ENCODE data around the gene MVB12B. TPM values are rescaled to one million over a fixed set of nuclear protein-coding genes. Genes with fewer than 3 reads are reported as not detected.

MVB12B gene
- total and polyA plus RNA-seq, 10 donors, result 2.8 to 52.4 (median 34.8) TPM

DNA sequence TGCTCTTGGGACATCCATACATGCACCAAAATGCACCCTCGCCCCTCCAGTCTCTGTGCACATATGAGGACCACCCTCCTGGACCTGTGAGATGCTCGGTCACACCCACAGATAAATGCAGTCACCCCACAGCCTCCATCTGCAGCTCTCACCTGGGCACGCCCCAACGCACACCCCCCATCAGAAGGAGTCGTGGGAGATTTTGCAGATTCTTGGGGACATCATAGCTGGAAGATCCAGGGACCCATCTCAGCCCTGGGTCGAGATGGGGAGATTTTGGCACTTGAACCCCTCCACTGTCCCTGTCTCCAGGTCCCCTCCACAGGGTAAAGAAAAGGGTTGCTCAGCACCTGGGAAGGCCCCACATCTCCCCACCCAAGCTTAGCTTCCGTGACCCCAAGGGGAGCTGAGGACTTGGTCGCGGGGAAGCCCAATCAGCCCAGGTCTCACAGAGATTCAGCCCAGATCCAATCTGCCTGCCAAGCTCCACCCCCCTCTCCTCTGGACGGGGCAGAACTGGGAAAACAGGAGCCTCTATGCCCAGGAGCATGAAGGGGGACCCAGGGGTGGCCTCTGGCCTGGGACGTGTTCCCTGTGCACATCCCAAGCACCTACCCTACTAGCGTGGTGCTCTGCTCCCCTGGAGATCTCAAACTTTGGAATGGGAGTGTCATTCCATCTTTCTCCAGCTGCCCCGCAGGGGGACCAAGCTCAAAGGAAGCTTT is 197.9 kb downstream of the MVB12B start:
- 77 to 91% (median 83%) methylated on average over 11 to 13 of the region's 13 CpGs for WGBS, 5 donors
- Histone ChIP-seq H3K9me3 (no peaks in the 10 kb centered on the region), H3K36me3 (no peaks in the 10 kb centered on the region), H3K4me3 (peak overlapping the region in 1 of 8 donors; percentile 61), H3K4me1 (peaks cover 0 to 63% (median 21%) of the 10 kb centered on the region in 6 donors), H3K27me3 (replicated peaks in 1 of 7) (peaks cover 0 to 57% (median 5%) of the 10 kb centered on the region in 7 donors), H3K27ac (peak overlapping the region in 4 of 8 donors; percentile 44 to 79 (median 68))
- TF ChIP-seq CTCF (IDR thresholded peaks at IDR 0.05 in 8 of 11, conservative IDR thresholded peaks at IDR 0.05 in 3 of 11), result no peak
- no peak for TF ChIP-seq POLR2A (IDR thresholded peaks at IDR 0.05)
- TF ChIP-seq POLR2AphosphoS5 (IDR thresholded peaks at IDR 0.05), result no peak
- intact Hi-C loops (cut with DNase I; ENCODE audit: low total_unique reads), result no loop called here
- DNase-seq, result peak; percentile 67

- intact Hi-C loops (cut with DNase I; ENCODE audit: low total_unique reads), result no loop called here
- DNase-seq, result peak; percentile 66
- Histone ChIP-seq H3K4me1 (peaks cover 0 to 62% (median 22%) of the 10 kb centered on the region in 6 donors), H3K9me3 (no peaks in the 10 kb centered on the region), H3K4me3 (no peak overlapping the region), H3K36me3 (no peaks in the 10 kb centered on the region), H3K27ac (peak overlapping the region in 1 of 8 donors; percentile 73), H3K27me3 (replicated peaks in 1 of 7) (peaks cover 0 to 42% (median 0%) of the 10 kb centered on the region in 7 donors)
- TF ChIP-seq POLR2A (IDR thresholded peaks at IDR 0.05) (no peak), POLR2AphosphoS5 (IDR thresholded peaks at IDR 0.05) (no peak), CTCF (IDR thresholded peaks at IDR 0.05 in 8 of 11, conservative IDR thresholded peaks at IDR 0.05 in 3 of 11) (no peak)
- WGBS, 5 donors, result 72 to 84% (median 75%) methylated on average over 15 to 19 of the region's 19 CpGs
Observed at GRCh38 chr9:126526218-126527108, 199.8 kb downstream of the MVB12B start.

- no peaks in the 10 kb centered on the region for H3K9me3 ChIP-seq
- H3K36me3 ChIP-seq, result no peaks in the 10 kb centered on the region
- H3K27ac ChIP-seq, result no peak overlapping the region
- peak; percentile 41 for DNase-seq
- H3K4me1 ChIP-seq, result peaks cover 0 to 70% (median 30%) of the 10 kb centered on the region in 6 donors
- H3K4me3 ChIP-seq, result no peak overlapping the region
- intact Hi-C loops (cut with DNase I; ENCODE audit: low total_unique reads), result no loop called here
- 88 to 94% (median 89%) methylated on average over 19 to 20 of the region's 20 CpGs for WGBS, 5 donors
- no peak for TF ChIP-seq POLR2AphosphoS5 (IDR thresholded peaks at IDR 0.05)
- no peak for TF ChIP-seq POLR2A (IDR thresholded peaks at IDR 0.05)
- no peak for TF ChIP-seq CTCF (IDR thresholded peaks at IDR 0.05 in 8 of 11, conservative IDR thresholded peaks at IDR 0.05 in 3 of 11)
- H3K27me3 ChIP-seq (replicated peaks in 1 of 7), result peaks cover 0 to 34% (median 0%) of the 10 kb centered on the region in 7 donors
Observed at GRCh38 chr9:126527109-126527825, 200.6 kb downstream of the MVB12B start.
